B cell (primary cell): Measurements from ENCODE around the gene EXOC4. TPM values are rescaled to one million over a fixed set of nuclear protein-coding genes. Genes with fewer than 3 reads are reported as not detected.

Experiments used
- ATAC-seq: fragments of 200-7000 bp; cut with Tn5 transposase; one replicate; pipeline ENCODE4 v1.10.0; 2021; ENCODE audit warnings: low read depth, mild to moderate bottlenecking, moderate number of reproducible peaks, moderate library complexity
- CTCF ChIA-PET: fragments of 350-600 bp; sonication (Branson Sonifier 250); formaldehyde crosslinking; loops from one replicate; lab custom pipeline; 2021; ENCODE audit warnings: antibody characterized with exemption, inconsistent platforms; lab: Charles Lee
- POLR2A ChIA-PET: fragments of 350-600 bp; sonication (Branson Sonifier 250); formaldehyde crosslinking; loops from one replicate; lab custom pipeline; 2021; ENCODE audit warnings: antibody characterized with exemption; lab: Charles Lee
- DNase-seq: peaks from one replicate; pipeline ENCODE4 v3.0.0; 2013
- H2AFZ ChIP-seq: 2 replicates; pipeline ENCODE4 v1.6.1; 2012; ENCODE audit warnings: mild to moderate bottlenecking, low read depth, low read length; ENCODE audit not compliant: insufficient read depth, poor library complexity, severe bottlenecking
- H3K27ac ChIP-seq, 2 donors: 1 replicate in 1 of 2; 2 replicates in 1 of 2; pipeline ENCODE4 v1.5.1; 2012 to 2013; ENCODE audit warnings: low read length in 2 of 2, mild to moderate bottlenecking in 2 of 2, moderate library complexity in 1 of 2
- H3K27me3 ChIP-seq, 4 experiments: fragments of 200-600 bp in 1 of 4; sonication (generic) in 1 of 4; replicated peaks in 1 of 4; 1 replicate in 2 of 4; 2 replicates in 2 of 4; pipeline versions ENCODE4 v1.6.1 to v1.7.0; 2013 to 2016; ENCODE audit warnings: low read length in 3 of 4, mild to moderate bottlenecking in 2 of 4, mixed read lengths in 1 of 4, moderate library complexity in 1 of 4; ENCODE audit not compliant: insufficient read depth in 4 of 4, control insufficient read depth in 3 of 4; ENCODE audit errors: control extremely low read depth in 1 of 4
- H3K36me3 ChIP-seq, 2 experiments: replicated peaks in 1 of 2; 1 replicate in 1 of 2; 2 replicates in 1 of 2; pipeline versions ENCODE4 v1.6.1 to v1.7.1; 2013; ENCODE audit warnings: low read length in 1 of 2; ENCODE audit not compliant: insufficient read depth in 2 of 2, control insufficient read depth in 1 of 2; ENCODE audit errors: control extremely low read depth in 1 of 2, extremely low read depth in 1 of 2
- H3K4me1 ChIP-seq, 2 donors: fragments of 200-600 bp in 1 of 2; sonication (generic) in 1 of 2; 1 replicate in 1 of 2; 2 replicates in 1 of 2; pipeline versions ENCODE4 v1.5.1 to v1.6.1; 2013 to 2017; ENCODE audit warnings: low read length in 2 of 2; ENCODE audit not compliant: control insufficient read depth in 2 of 2, insufficient read depth in 2 of 2
- H3K4me2 ChIP-seq: replicated peaks from 2 replicates; pipeline ENCODE3; 2012; ENCODE audit warnings: mild to moderate bottlenecking, low read depth, low read length; ENCODE audit not compliant: poor library complexity, severe bottlenecking
- H3K4me3 ChIP-seq, 5 experiments: fragments of 200-600 bp in 1 of 5; sonication (generic) in 1 of 5; 1 replicate in 3 of 5; 2 replicates in 2 of 5; pipeline versions ENCODE4 v1.5.1 to v1.7.0; 2011 to 2016; ENCODE audit warnings: low read length in 4 of 5, mild to moderate bottlenecking in 4 of 5, low read depth in 2 of 5, control low read depth in 1 of 5, moderate library complexity in 1 of 5; ENCODE audit not compliant: insufficient read depth in 1 of 5; ENCODE audit errors: control extremely low read depth in 1 of 5, extremely low read depth in 1 of 5
- H3K79me2 ChIP-seq: fragments of 200-600 bp; sonication (generic); one replicate; pipeline ENCODE4 v1.6.0; 2016; ENCODE audit warnings: low read length; ENCODE audit not compliant: control insufficient read depth, insufficient read depth
- H3K9ac ChIP-seq: fragments of 200-600 bp; sonication (generic); 2 replicates; pipeline ENCODE4 v1.6.1; 2017; ENCODE audit warnings: mild to moderate bottlenecking, low read length, moderate library complexity
- H3K9me3 ChIP-seq, 3 donors: one replicate each; pipeline versions ENCODE4 v1.6.1 to v1.7.1; 2013; ENCODE audit warnings: low read length in 2 of 3; ENCODE audit not compliant: control insufficient read depth in 2 of 3, insufficient read depth in 1 of 3; ENCODE audit errors: control extremely low read depth in 1 of 3
- H4K20me1 ChIP-seq: 2 replicates; pipeline ENCODE4 v1.6.0; 2012; ENCODE audit warnings: mild to moderate bottlenecking, low read length; ENCODE audit not compliant: insufficient read depth, control insufficient read depth, poor library complexity, severe bottlenecking
- H3K27ac Mint-ChIP-seq: one replicate; pipeline ENCODE4 v1.8.0; 2021; ENCODE audit warnings: mixed read lengths
- H3K27me3 Mint-ChIP-seq: one replicate; pipeline ENCODE4 v1.8.0; 2021; ENCODE audit warnings: mixed read lengths
- H3K4me1 Mint-ChIP-seq: one replicate; pipeline ENCODE4 v1.8.0; 2021; ENCODE audit warnings: mixed read lengths
- H3K4me3 Mint-ChIP-seq: one replicate; pipeline ENCODE4 v1.8.0; 2021; ENCODE audit warnings: mixed read lengths
- H3K9me3 Mint-ChIP-seq: one replicate; pipeline ENCODE4 v1.8.0; 2022; ENCODE audit warnings: mixed read lengths; ENCODE audit not compliant: insufficient read depth
- EZH2 ChIP-seq: IDR thresholded peaks from 2 replicates; pipeline ENCODE4 v1.6.1; 2012; ENCODE audit warnings: borderline replicate concordance, low read depth, mild to moderate bottlenecking, moderate library complexity, low read length; ENCODE audit not compliant: insufficient read depth, poor library complexity, severe bottlenecking
- WGBS: methylation state at CpG from one replicate; pipeline ENCODE4 v1.1.5; 2013; ENCODE audit warnings: missing lambda C conversion rate; ENCODE audit not compliant: insufficient coverage; 5-methylcytosine and 5-hydroxymethylcytosine counted together
- intact Hi-C: fragments of 100-400 bp; cut with micrococcal nuclease; formaldehyde crosslinking; loops from one replicate; pipeline ENCODE4 v1.10.0; 2022
- polyA plus RNA-seq: library from polyadenylated mRNA; depleted of rRNA; stranded (reverse); fragments of >200 nt; gene quantifications from 2 replicates; pipeline ENCODE4 v1.2.3, GENCODE V29; 2012
- total RNA-seq, 2 donors: library from RNA; stranded (reverse); fragments of 120-200 nt in 1 of 2; gene quantifications; 1 replicate in 1 of 2; 2 replicates in 1 of 2; pipeline versions ENCODE4 v1.2.3 to v1.2.4, GENCODE V29; 2013 to 2022
- TF ChIP-seq, protein P1 (sequence below): fragments of 200-600 bp; IDR thresholded peaks from one replicate; pipeline ENCODE4 v1.8.0; 2022; ENCODE audit warnings: antibody characterized with exemption, mild to moderate bottlenecking

Gene EXOC4
- total and polyA plus RNA-seq, 2 donors (not counting 1 experiment from before 2014, with no cell fraction given): 16.7 to 135 TPM

DNA sequence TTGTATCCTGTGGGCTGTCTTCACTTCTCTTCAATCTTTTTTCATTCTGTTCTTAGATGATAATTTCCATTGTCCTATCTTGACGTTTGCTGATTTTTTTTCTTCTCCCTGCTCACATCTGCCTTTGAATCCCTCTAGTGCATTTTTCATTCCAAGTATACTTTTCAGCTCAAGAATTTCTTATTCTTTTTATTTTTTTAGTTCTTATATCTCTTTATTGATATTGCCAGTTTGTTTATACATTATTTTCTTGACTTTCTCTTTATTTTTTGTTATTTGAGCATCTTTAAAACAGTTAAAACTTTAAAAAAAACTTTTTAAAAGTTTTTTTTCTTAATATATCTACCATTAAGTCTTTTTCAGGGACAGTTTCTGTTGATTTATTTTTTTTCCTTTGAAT lies 100.9 kb downstream of the EXOC4 start:
- intact Hi-C loops: loop anchor here (1.0 kb wide), 1 partner anchor 12 kb away; no protein-coding TSS in a partner anchor
- Histone ChIP-seq H3K27me3 (no peaks in the 10 kb centered on the region), H3K4me1 (no peaks in the 10 kb centered on the region), H3K9me3 (peaks cover 0 to 20% (median 3%) of the 10 kb centered on the region in 3 donors), H3K27ac (no peak overlapping the region), H2AFZ (no peak overlapping the region), H3K36me3 (peaks cover 4 to 11% of the 10 kb centered on the region in 2 experiments), H3K9ac (no peak overlapping the region), H4K20me1 (no peaks in the 10 kb centered on the region), H3K4me3 (no peak overlapping the region), H3K4me2 (no peak overlapping the region), H3K79me2 (peaks cover 18% of the 10 kb centered on the region)
- H3K4me3 Mint-ChIP-seq: no peak overlapping the region
- H3K27me3 Mint-ChIP-seq: no peaks in the 10 kb centered on the region
- TF ChIP-seq, protein P1, sequence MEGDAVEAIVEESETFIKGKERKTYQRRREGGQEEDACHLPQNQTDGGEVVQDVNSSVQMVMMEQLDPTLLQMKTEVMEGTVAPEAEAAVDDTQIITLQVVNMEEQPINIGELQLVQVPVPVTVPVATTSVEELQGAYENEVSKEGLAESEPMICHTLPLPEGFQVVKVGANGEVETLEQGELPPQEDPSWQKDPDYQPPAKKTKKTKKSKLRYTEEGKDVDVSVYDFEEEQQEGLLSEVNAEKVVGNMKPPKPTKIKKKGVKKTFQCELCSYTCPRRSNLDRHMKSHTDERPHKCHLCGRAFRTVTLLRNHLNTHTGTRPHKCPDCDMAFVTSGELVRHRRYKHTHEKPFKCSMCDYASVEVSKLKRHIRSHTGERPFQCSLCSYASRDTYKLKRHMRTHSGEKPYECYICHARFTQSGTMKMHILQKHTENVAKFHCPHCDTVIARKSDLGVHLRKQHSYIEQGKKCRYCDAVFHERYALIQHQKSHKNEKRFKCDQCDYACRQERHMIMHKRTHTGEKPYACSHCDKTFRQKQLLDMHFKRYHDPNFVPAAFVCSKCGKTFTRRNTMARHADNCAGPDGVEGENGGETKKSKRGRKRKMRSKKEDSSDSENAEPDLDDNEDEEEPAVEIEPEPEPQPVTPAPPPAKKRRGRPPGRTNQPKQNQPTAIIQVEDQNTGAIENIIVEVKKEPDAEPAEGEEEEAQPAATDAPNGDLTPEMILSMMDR: no peak
- TF ChIP-seq EZH2: no peak
- peaks cover 7% of the 10 kb centered on the region for H3K9me3 Mint-ChIP-seq
- ChIA-PET POLR2A (no interaction called here), CTCF (no interaction called here)
- H3K27ac Mint-ChIP-seq: no peak overlapping the region
- DNase-seq (no peak), ATAC-seq (no peak)
- H3K4me1 Mint-ChIP-seq: no peaks in the 10 kb centered on the region
- WGBS: no CpG with 5 or more reads among the region's 1 CpG

DNA sequence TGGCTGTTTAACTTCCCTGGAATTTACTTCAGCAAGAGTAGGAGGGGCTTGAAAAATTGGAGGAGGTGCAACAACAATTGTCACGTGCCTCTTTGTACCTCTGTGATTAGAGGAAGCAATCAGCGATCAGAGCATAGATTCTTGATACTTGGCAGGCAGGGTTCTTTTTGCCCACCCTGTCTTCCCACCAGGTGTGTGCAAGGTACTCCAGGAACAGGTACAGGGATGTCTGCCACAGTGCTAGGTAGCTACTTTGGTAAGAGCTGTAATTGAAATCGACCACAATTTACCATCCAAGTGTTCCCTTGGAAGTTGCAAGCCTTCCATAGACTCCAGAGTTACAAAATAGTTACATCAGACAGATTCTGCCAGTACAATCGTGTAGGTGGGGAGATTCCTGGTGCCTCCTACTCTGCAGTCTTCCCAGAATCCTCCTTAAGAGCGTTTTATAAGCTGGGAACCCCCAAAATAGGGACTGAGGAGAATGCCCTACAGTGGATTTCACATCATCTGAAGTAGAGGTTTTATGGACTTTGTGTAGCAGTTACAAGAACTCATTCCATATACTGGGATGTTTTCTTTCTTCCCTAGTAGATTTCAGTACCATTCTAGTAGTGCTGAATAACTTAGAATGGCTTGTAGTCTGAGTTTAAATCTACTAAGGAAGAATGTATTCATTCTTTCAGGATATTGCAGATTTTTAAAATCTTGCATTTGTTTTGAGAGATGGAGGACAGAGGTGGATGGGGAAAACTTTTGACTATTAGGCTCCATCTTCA lies 101.9 kb downstream of the EXOC4 start:
- 93% methylated on average over 2 of the region's 5 CpGs for WGBS
- TF ChIP-seq, protein P1: no peak
- TF ChIP-seq EZH2: no peak
- Mint-ChIP-seq H3K4me1 (no peaks in the 10 kb centered on the region), H3K27ac (no peak overlapping the region), H3K4me3 (no peak overlapping the region), H3K27me3 (no peaks in the 10 kb centered on the region), H3K9me3 (peaks cover 7% of the 10 kb centered on the region)
- Histone ChIP-seq H2AFZ (no peak overlapping the region), H3K27me3 (no peaks in the 10 kb centered on the region), H3K79me2 (peaks cover 15% of the 10 kb centered on the region), H3K4me1 (no peaks in the 10 kb centered on the region), H3K4me2 (no peak overlapping the region), H3K9ac (no peak overlapping the region), H3K4me3 (no peak overlapping the region), H3K9me3 (peaks cover 0 to 20% (median 3%) of the 10 kb centered on the region in 3 donors), H3K36me3 (peaks cover 3 to 13% of the 10 kb centered on the region in 2 experiments), H4K20me1 (no peaks in the 10 kb centered on the region), H3K27ac (no peak overlapping the region)
- ChIA-PET POLR2A (no interaction called here), CTCF (no interaction called here)
- ATAC-seq (no peak), DNase-seq (no peak)
- intact Hi-C loops: loop anchor here (1.0 kb wide), 1 partner anchor 11 kb away; no protein-coding TSS in a partner anchor
